Fibroblast of skin of scalp (primary cell): ENCODE results near the gene DLD.
"Not testable (repeated sequence)": the region's sequence is repeated elsewhere in the genome, so short reads cannot be mapped to it uniquely, and the experiment has no call there.

Experiments
- DNase-seq: peaks from one replicate; pipeline ENCODE4 v3.0.0-alpha.2; 2013

The DLD gene

GRCh38 chr7:107874605-107875446, 16.2 kb upstream of the DLD start:
- peak; percentile 65 for DNase-seq

GRCh38 chr7:107876916-107877315, 14.1 kb upstream of the DLD start:
- no peak for DNase-seq

- DNase-seq = no peak
These were observed 13.1 kb upstream of the DLD start for GRCh38 chr7:107877731-107878382.

GRCh38 chr7:107878636-107879035, 12.3 kb upstream of the DLD start:
- DNase-seq = no peak

GRCh38 chr7:107879400-107880035, 11.5 kb upstream of the DLD start:
- peak; percentile 49 for DNase-seq

DNA sequence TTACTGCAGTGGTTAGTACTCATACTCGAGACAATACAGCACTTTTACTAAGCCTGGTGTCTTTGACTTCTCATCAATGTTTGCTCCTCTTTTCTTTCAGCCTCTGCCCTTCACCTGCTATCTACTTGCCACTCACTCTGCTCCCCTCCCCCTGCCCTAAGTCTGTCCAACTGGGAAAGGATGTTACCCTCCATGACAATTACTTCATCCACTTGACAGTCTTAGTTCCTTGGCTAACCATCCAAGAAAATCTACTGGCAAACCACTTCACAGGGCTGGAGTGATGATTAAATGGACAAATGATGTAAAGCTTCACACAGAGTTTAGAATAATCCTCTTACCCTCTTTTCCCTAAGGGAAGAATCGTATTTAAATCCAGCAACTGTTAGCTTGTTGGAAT, 8.2 kb upstream of the DLD start:
- DNase-seq = no peak

- no peak for DNase-seq
These were observed 6.7 kb upstream of the DLD start for GRCh38 chr7:107884066-107884818.

- DNase-seq = not testable (repeated sequence)
These were observed 3.2 kb upstream of the DLD start for GRCh38 chr7:107887827-107888226.

DNA sequence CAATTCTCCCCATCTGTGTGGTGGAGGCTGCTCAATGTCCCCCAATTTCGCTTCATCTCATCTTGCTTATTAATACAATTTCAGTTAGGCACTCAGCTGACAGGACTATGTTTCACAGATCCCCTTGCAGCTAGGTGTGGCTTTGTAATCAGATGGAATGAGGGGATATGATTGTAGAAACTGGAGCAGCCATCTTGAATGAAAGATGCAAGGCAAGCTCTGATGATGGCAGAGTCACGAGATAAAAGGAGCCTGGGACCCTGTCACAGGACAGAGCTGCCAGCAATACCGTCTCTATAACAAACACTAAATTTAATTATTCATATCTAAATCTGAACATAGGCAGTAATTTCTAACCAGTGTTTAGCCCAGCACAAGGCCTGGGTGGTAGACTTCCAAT, 991 bp upstream of the DLD start:
- no peak for DNase-seq

DNA sequence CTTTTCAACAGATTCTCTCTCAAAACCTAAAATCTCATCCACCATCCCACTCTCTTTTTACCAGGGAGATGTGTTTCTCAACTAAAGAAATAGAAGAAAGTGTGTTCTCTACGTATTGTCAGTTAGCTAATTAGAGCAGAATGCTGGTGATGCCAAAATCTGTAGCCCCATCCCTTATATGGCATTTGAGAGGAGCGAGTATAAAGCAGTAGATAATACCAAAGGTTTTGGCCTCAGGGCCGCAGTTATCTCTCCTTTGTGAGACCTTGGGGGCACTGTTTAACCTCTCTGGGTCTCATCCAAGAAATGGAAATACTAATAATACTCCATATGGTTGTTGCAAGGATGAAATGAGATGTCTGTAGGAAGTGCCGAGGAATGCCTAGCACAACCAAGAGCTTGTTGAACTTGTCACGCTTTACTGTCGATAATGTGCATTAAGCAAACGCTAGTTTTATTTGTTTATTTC, 456 bp upstream of the DLD start:
- no peak for DNase-seq

GRCh38 chr7:107891636-107892366, 818 bp downstream of the DLD start:
- no peak for DNase-seq

GRCh38 chr7:107892367-107892741, 1.4 kb downstream of the DLD start:
- not testable (repeated sequence) for DNase-seq

DNA sequence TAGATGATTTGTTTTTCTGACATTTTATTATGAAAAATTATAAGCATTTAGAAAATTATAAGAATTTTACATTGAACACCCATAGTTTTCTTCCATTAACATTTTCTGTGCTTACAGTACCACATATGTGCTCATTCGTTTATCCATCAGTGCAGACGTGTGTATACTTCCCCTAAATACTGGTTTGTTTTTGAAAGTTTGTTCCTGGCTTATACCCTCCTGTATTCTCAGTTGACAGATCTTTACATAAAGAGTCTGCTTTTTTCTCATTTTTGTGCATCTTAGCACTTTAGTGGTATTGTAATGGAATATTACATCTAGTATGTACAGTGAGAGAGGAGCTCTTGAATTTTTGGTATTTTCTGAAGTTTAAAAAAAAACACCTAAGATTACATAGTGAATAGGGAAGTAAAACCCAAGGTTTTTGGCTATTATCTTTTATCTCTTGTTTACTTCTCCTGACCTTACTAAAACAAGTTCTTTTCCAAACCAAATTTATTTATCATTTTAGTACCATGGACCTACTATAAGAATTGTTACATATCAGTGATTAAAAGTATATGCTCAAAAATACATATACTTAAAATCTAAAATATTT, 8.1 kb downstream of the DLD start:
- no peak for DNase-seq

- no peak for DNase-seq
These were observed 9.6 kb downstream of the DLD start for GRCh38 chr7:107900496-107901015.

DNA sequence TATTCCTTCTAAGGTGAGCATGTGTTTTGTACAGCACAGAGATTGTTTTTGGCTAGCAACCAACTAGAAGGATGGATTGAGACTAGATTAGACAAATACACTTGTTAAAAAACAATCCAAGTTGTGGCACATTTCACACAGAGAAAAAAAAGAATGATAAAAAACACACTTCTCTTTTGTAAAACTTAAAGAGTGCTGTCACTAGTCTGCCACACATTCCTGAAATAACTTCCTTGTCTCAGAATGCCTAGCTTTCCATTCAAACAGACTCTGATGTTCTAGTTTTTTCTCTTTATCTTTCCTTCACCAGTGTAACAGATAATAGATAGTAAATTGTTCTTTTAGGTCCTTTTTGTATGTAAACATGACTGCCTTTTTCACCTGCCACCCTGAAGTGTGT, 11.4 kb downstream of the DLD start:
- DNase-seq = no peak

GRCh38 chr7:107907790-107908189, 16.8 kb downstream of the DLD start:
- no peak for DNase-seq

DNA sequence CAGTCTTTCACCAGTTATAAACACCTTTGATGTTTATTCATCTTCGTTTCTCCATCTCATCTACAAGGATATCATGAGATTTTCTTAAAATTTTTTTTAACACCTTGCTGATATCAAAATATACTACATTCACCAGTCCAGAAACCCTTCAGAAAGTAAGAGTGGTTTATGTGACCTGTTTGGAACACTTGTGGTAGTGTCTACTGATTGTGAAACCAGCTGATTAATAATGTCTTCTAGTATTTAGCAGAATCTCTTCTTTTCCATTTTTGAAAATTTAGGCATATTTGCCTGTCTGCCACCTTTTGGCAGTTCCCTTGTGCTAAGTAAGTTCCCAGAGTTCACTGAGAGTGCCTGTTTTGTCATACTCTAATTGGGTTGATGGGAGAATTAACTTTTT, 18.5 kb downstream of the DLD start:
- no peak for DNase-seq

DNA sequence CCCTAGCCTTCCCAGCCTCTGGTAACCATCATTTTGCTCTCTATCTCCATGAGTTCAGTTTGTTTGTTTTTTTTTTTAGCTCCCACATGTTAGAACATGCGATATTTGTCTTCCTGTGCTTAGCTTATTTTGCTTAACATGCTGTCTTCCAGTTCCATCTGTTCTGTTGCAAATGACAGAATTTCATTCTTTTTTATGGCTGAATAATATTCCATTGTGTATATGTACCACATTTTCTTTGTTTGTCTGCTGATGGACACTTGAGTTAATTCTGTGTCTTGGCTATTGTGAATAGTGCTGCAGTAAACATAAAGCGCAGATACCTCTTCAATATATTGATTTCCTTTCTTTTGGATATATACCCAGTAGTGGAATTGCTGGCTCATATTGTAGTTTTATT, 21.0 kb downstream of the DLD start:
- no peak for DNase-seq

GRCh38 chr7:107913851-107914250, 22.9 kb downstream of the DLD start:
- DNase-seq = no peak

DNA sequence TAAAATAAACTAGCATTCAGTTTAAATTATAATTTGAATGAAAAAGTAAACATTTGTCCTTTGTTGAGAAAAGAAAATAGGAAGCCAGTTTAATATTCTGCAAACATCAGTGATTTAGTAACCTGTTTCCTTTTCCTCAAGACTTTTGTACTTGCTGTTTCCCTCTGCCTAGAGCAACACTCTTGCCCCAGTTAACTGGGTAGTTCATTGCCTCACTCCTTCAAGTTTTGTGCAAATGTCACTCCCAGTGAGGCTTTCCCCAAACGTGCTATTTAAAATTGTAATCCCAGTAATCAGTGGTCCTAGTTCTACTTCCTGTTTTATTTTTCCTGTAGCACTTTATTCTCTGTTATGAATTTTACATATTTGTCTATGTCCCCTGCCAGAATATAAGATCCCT, 23.8 kb downstream of the DLD start:
- DNase-seq = no peak

DNA sequence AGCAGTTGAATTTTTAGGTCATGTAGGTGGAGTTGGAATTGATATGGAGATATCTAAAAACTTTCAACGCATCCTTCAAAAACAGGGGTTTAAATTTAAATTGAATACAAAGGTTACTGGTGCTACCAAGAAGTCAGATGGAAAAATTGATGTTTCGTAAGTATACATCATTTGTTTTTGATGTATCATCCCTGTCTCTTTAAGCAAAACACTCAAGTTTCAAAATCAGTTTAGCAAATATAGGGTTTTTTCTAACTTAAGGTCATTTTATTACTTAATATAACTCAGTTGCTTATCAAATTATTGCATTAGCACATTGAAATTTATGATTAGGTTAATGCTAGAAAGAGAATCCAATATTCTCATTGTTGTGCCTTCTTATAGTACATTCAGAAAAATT, 24.6 kb downstream of the DLD start:
- no peak for DNase-seq
